Memory B cell (primary cell): ENCODE results near the gene PLCH1.

ENCODE experiments used
- ATAC-seq: fragments of 150-1000 bp; cut with Tn5 transposase; 2 replicates; pipeline ENCODE4 v1.10.0; 2021; ENCODE audit warnings: low read depth, mild to moderate bottlenecking, moderate library complexity
- DNase-seq, 2 donors: peaks; one replicate each; pipeline ENCODE4 v3.0.0; 2022; ENCODE audit warnings: low spot score in 2 of 2
- H3K27ac Mint-ChIP-seq: one replicate; pipeline ENCODE4 v1.8.0; 2022; ENCODE audit warnings: mild to moderate bottlenecking, moderate library complexity, mixed read lengths
- H3K27me3 Mint-ChIP-seq: one replicate; pipeline ENCODE4 v1.8.0; 2022; ENCODE audit warnings: mixed read lengths
- H3K36me3 Mint-ChIP-seq: one replicate; pipeline ENCODE4 v1.8.0; 2022; ENCODE audit warnings: mild to moderate bottlenecking, mixed read lengths
- H3K4me1 Mint-ChIP-seq: one replicate; pipeline ENCODE4 v1.8.0; 2022; ENCODE audit warnings: mixed read lengths
- H3K4me3 Mint-ChIP-seq: one replicate; pipeline ENCODE4 v1.8.0; 2022; ENCODE audit warnings: mild to moderate bottlenecking, moderate library complexity, mixed read lengths
- H3K9me3 Mint-ChIP-seq: one replicate; pipeline ENCODE4 v1.8.0; 2022; ENCODE audit warnings: mixed read lengths

Gene PLCH1

GRCh38 chr3:155744626-155745324 lies at the start of gene PLCH1:
PLCH1 (minus strand) TSS chr3:155745071; CDS start chr3:155704224, 40,847 bp downstream.
- Mint-ChIP-seq H3K4me1 (peaks cover 13% of the 10 kb centered on the region), H3K36me3 (no peaks in the 10 kb centered on the region), H3K27ac (peak within 1 kb of the TSS; percentile 67), H3K9me3 (no peaks in the 10 kb centered on the region), H3K4me3 (peak within 1 kb of the TSS; percentile 91), H3K27me3 (peaks cover 4% of the 10 kb centered on the region)
- DNase-seq (peak; percentile 37 to 41), ATAC-seq (peak; percentile 87)

- Mint-ChIP-seq H3K27me3 (no peaks in the 10 kb centered on the region), H3K27ac (no peak overlapping the region), H3K4me3 (no peak overlapping the region), H3K36me3 (peaks cover 47% of the 10 kb centered on the region), H3K4me1 (peaks cover 5% of the 10 kb centered on the region), H3K9me3 (peaks cover 6% of the 10 kb centered on the region)
- ATAC-seq (no peak), DNase-seq (no peak)
Observed at GRCh38 chr3:155792532-155792931, 47.7 kb upstream of the PLCH1 start.

DNA sequence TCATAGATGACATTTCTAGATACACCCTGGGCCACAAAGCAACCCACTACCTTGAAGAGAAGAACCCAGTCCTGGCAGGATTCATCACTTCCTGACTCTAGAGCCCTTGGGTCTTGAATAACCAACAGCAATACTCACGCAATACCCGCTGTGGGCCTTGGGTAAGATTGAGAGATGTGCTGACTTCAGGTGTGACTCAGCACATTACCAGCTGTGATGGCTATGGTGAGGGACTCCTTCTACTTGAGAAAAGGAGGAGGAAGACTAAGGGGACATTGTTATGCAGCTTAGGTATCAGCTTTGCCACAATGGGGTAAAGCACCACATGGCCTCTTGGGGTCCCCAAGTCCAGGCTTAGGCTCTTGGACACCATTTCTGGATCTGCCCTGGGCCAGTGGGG lies 46.3 kb upstream of the PLCH1 start:
- Mint-ChIP-seq H3K9me3 (peaks cover 6% of the 10 kb centered on the region), H3K36me3 (peaks cover 41% of the 10 kb centered on the region), H3K4me3 (no peak overlapping the region), H3K27ac (no peak overlapping the region), H3K4me1 (peaks cover 2% of the 10 kb centered on the region), H3K27me3 (no peaks in the 10 kb centered on the region)
- ATAC-seq (no peak), DNase-seq (no peak)

GRCh38 chr3:155790272-155790925 lies 45.5 kb upstream of the PLCH1 start:
- H3K36me3 Mint-ChIP-seq: peaks cover 40% of the 10 kb centered on the region
- peaks cover 6% of the 10 kb centered on the region for H3K9me3 Mint-ChIP-seq
- no peak overlapping the region for H3K4me3 Mint-ChIP-seq
- no peaks in the 10 kb centered on the region for H3K27me3 Mint-ChIP-seq
- H3K27ac Mint-ChIP-seq: no peak overlapping the region
- H3K4me1 Mint-ChIP-seq: peaks cover 3% of the 10 kb centered on the region
- ATAC-seq (no peak), DNase-seq (no peak)

DNA sequence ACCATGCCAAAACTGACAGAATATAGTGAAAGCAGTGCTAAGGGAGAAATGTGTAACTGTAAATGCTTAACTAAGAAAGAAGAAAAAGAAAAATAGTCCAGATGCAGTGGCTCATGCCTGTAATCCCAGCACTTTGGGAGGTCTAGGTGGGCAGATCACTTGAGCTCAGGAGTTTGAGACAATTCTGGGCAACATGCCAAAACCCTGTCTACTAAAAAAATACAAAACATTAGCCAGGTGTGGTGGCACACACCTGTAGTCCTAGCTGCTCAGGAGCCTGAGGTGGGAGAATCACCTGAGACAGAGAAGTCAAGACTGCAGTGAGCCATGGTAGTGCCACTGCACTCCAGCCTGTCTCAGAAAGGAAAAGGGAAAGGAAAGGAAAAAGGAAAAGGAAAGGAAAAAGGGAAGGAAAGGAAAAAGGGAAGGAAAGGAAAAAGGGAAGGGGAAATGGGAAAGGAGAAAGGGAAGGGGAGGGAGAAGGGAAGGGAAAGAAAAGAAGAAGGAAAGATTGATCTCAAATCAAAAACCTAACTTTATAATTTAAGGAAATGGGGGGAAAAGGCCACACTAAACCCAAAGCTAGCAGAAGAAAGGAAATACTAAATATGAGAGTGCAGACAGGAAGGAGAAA lies 40.9 kb upstream of the PLCH1 start:
- no peak for ATAC-seq
- no peak overlapping the region for H3K27ac Mint-ChIP-seq
- peaks cover 3% of the 10 kb centered on the region for H3K9me3 Mint-ChIP-seq
- peaks cover 3% of the 10 kb centered on the region for H3K4me1 Mint-ChIP-seq
- peaks cover 20% of the 10 kb centered on the region for H3K36me3 Mint-ChIP-seq
- no peak for DNase-seq
- no peak overlapping the region for H3K4me3 Mint-ChIP-seq
- H3K27me3 Mint-ChIP-seq: no peaks in the 10 kb centered on the region

- DNase-seq: no peak
- no peak for ATAC-seq
- H3K36me3 Mint-ChIP-seq: peaks cover 26% of the 10 kb centered on the region
- H3K27me3 Mint-ChIP-seq: no peaks in the 10 kb centered on the region
- peaks cover 3% of the 10 kb centered on the region for H3K4me1 Mint-ChIP-seq
- peaks cover 3% of the 10 kb centered on the region for H3K9me3 Mint-ChIP-seq
- H3K27ac Mint-ChIP-seq: no peak overlapping the region
- no peak overlapping the region for H3K4me3 Mint-ChIP-seq
Observed at GRCh38 chr3:155782390-155782953, 37.6 kb upstream of the PLCH1 start.

- peaks cover 3% of the 10 kb centered on the region for H3K9me3 Mint-ChIP-seq
- no peak overlapping the region for H3K27ac Mint-ChIP-seq
- no peaks in the 10 kb centered on the region for H3K4me1 Mint-ChIP-seq
- peaks cover 24% of the 10 kb centered on the region for H3K36me3 Mint-ChIP-seq
- DNase-seq (no peak), ATAC-seq (no peak)
- no peak overlapping the region for H3K4me3 Mint-ChIP-seq
- H3K27me3 Mint-ChIP-seq: no peaks in the 10 kb centered on the region
Observed at GRCh38 chr3:155780291-155780690, 35.4 kb upstream of the PLCH1 start.

GRCh38 chr3:155778462-155778861 lies 33.6 kb upstream of the PLCH1 start:
- H3K27me3 Mint-ChIP-seq: no peaks in the 10 kb centered on the region
- no peaks in the 10 kb centered on the region for H3K4me1 Mint-ChIP-seq
- peaks cover 31% of the 10 kb centered on the region for H3K36me3 Mint-ChIP-seq
- no peak overlapping the region for H3K27ac Mint-ChIP-seq
- H3K9me3 Mint-ChIP-seq: peaks cover 3% of the 10 kb centered on the region
- H3K4me3 Mint-ChIP-seq: no peak overlapping the region
- ATAC-seq: no peak
- no peak for DNase-seq

GRCh38 chr3:155772801-155773200 lies 27.9 kb upstream of the PLCH1 start:
- Mint-ChIP-seq H3K27ac (no peak overlapping the region), H3K36me3 (peaks cover 26% of the 10 kb centered on the region), H3K9me3 (peaks cover 2% of the 10 kb centered on the region), H3K27me3 (no peaks in the 10 kb centered on the region), H3K4me1 (no peaks in the 10 kb centered on the region), H3K4me3 (no peak overlapping the region)
- DNase-seq: no peak
- no peak for ATAC-seq

GRCh38 chr3:155771126-155771525 lies 26.3 kb upstream of the PLCH1 start:
- no peaks in the 10 kb centered on the region for H3K27me3 Mint-ChIP-seq
- DNase-seq: no peak
- H3K27ac Mint-ChIP-seq: no peak overlapping the region
- no peaks in the 10 kb centered on the region for H3K4me1 Mint-ChIP-seq
- H3K36me3 Mint-ChIP-seq: peaks cover 24% of the 10 kb centered on the region
- ATAC-seq: no peak
- H3K4me3 Mint-ChIP-seq: no peak overlapping the region
- peaks cover 2% of the 10 kb centered on the region for H3K9me3 Mint-ChIP-seq

DNA sequence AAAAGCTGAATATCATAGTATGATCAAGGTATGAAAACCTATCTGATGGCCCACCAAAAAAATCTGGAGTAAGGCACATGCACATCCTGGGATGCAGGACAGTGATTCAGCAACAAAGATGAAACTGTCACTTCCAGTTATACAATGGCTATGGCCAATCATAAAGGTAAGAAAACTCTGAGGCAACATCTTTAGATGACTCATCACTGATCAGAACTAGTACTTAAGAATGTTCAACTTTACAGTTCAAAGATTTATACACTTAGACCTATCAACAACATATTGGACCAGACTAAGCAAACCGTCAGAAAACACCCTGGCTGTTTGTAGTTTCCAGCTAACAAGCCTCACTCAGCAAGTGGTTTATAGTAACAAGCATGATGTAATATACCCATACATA lies 21.3 kb upstream of the PLCH1 start:
- no peak overlapping the region for H3K27ac Mint-ChIP-seq
- peaks cover 21% of the 10 kb centered on the region for H3K36me3 Mint-ChIP-seq
- no peaks in the 10 kb centered on the region for H3K27me3 Mint-ChIP-seq
- DNase-seq (no peak), ATAC-seq (no peak)
- no peaks in the 10 kb centered on the region for H3K4me1 Mint-ChIP-seq
- peaks cover 2% of the 10 kb centered on the region for H3K9me3 Mint-ChIP-seq
- H3K4me3 Mint-ChIP-seq: no peak overlapping the region

DNA sequence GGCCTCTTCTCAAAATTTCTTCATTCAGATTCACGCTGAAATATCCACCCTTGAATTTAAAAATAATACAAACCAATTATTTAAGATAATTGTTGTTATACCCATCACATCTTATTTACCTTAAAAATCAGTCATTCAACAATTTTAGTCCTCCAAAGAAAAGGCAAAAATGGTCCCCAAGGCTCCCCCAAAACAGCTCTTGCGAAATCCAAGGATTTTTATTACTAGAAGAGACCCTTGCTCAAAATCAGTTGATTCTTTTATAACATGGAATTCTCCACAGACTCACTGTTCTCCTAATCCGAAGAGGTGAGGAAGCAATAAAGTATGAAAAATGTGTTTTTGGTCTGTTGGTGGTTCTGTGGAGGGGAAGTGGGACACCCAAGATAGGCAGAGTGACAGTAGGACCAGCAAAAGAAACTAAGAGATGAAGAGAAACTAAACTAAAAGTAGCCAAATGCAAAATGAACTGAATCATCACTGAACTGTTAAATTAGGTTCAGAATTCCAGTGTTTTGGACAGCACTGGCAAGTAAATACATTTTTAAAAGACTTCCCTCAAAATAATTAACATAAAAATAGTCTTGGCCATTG lies 19.1 kb upstream of the PLCH1 start:
- Mint-ChIP-seq H3K36me3 (peaks cover 10% of the 10 kb centered on the region), H3K4me3 (no peak overlapping the region), H3K4me1 (no peaks in the 10 kb centered on the region), H3K27me3 (no peaks in the 10 kb centered on the region), H3K27ac (no peak overlapping the region), H3K9me3 (no peaks in the 10 kb centered on the region)
- DNase-seq (no peak), ATAC-seq (no peak)

GRCh38 chr3:155760653-155761052 lies 15.8 kb upstream of the PLCH1 start:
- Mint-ChIP-seq H3K4me1 (no peaks in the 10 kb centered on the region), H3K27me3 (no peaks in the 10 kb centered on the region), H3K36me3 (peaks cover 10% of the 10 kb centered on the region), H3K27ac (no peak overlapping the region), H3K9me3 (no peaks in the 10 kb centered on the region), H3K4me3 (no peak overlapping the region)
- ATAC-seq (no peak), DNase-seq (no peak)

DNA sequence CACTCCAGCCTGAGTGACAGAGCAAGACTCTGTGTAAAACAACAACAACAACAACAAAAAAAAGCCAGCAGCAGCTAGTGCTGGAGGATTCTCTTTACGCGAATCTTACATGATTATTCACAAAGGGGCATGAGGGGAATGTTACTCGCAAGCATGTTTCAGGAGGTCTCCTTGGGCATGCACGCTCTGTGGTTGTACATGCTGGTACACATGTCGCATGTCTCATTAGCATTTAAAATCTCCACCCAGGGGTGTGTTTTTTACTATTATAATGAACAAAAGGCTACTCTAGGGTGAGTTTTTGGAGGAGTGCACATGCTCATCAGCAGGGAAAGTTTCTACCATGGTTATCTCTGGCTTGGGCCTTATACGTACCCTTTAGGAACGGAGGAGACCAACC lies 12.7 kb upstream of the PLCH1 start:
- no peak overlapping the region for H3K27ac Mint-ChIP-seq
- H3K27me3 Mint-ChIP-seq: no peaks in the 10 kb centered on the region
- H3K9me3 Mint-ChIP-seq: no peaks in the 10 kb centered on the region
- DNase-seq (no peak), ATAC-seq (no peak)
- H3K4me3 Mint-ChIP-seq: no peak overlapping the region
- H3K4me1 Mint-ChIP-seq: no peaks in the 10 kb centered on the region
- H3K36me3 Mint-ChIP-seq: peaks cover 7% of the 10 kb centered on the region
